NT2/D1 (cell line): ENCODE results near the gene SSTR4.

ENCODE experiments used
- DNase-seq: peaks from one replicate; pipeline ENCODE4 v3.0.0-alpha.2; 2011; ENCODE audit warnings: low read depth, low spot score
- H3K27me3 ChIP-seq: 2 replicates; pipeline ENCODE4 v1.6.0; 2011; ENCODE audit warnings: mild to moderate bottlenecking; ENCODE audit not compliant: insufficient read length, insufficient read depth
- H3K36me3 ChIP-seq: 2 replicates; pipeline ENCODE4 v1.6.1; 2011; ENCODE audit warnings: mild to moderate bottlenecking, low read length, mixed read lengths; ENCODE audit not compliant: insufficient read depth, insufficient read length
- H3K4me1 ChIP-seq: 2 replicates; pipeline ENCODE4 v1.5.1; 2011; ENCODE audit not compliant: insufficient read depth, insufficient read length
- H3K4me3 ChIP-seq: 2 replicates; pipeline ENCODE4 v1.5.1; 2011; ENCODE audit warnings: low read depth; ENCODE audit not compliant: insufficient read length
- H3K9ac ChIP-seq: 2 replicates; pipeline ENCODE4 v1.6.0; 2011; ENCODE audit warnings: low read depth; ENCODE audit not compliant: insufficient read length
- H3K9me3 ChIP-seq: 2 replicates; pipeline ENCODE4 v1.5.1; 2011; ENCODE audit warnings: mild to moderate bottlenecking, low read length; ENCODE audit not compliant: insufficient read depth
- SUZ12 ChIP-seq: IDR thresholded peaks from 2 replicates; pipeline ENCODE4 v1.6.1; 2011; ENCODE audit not compliant: insufficient read length, insufficient read depth; ENCODE audit errors: extremely low read depth
- YY1 ChIP-seq: IDR thresholded peaks from 2 replicates; pipeline ENCODE4 v1.6.1; 2011; ENCODE audit not compliant: insufficient read length, insufficient read depth
- ZNF274 ChIP-seq: IDR thresholded peaks from 2 replicates; pipeline ENCODE4 v1.6.1; 2011; ENCODE audit warnings: mild to moderate bottlenecking, low read depth, low read length

SSTR4 gene

GRCh38 chr20:23077277-23077676 is 42.2 kb downstream of the SSTR4 start:
- Histone ChIP-seq H3K4me3 (no peak overlapping the region), H3K9ac (no peak overlapping the region), H3K4me1 (no peaks in the 10 kb centered on the region), H3K9me3 (no peaks in the 10 kb centered on the region), H3K36me3 (no peaks in the 10 kb centered on the region), H3K27me3 (no peaks in the 10 kb centered on the region)
- TF ChIP-seq SUZ12 (no peak), YY1 (no peak), ZNF274 (no peak)
- no peak for DNase-seq

DNA sequence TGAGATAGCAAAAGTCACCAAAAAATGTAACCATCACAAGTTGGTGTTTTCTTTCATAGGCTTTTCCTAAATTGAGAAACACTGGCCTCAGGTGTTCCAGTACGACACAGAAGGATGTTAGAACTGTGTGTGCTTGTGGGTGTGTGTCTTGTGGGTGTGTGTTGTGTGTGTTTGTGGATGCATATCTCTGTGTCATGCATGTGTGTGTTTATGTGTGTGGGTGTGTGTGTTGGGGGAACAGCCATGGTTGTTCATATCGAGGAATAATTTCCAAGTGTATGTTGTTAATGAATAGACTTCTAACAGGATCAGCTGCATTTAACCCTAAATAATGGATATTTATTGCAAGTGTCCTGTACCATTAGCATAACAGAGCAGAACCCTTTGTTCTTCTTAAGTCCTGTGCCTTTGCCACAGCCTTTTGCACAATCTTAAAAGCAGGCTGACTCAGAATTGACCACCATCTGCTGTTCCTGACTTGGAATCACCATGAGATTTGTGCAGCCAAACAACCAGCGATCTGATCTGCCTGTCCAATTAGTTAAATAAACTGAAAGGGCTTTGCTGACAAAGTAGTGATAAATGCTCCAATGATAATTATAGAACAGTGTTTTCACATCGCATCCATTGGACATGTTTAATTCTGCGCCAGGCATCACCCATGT is 43.4 kb downstream of the SSTR4 start:
- DNase-seq, result no peak
- Histone ChIP-seq H3K4me3 (no peak overlapping the region), H3K36me3 (no peaks in the 10 kb centered on the region), H3K4me1 (no peaks in the 10 kb centered on the region), H3K9me3 (no peaks in the 10 kb centered on the region), H3K27me3 (no peaks in the 10 kb centered on the region), H3K9ac (no peak overlapping the region)
- TF ChIP-seq YY1, result no peak
- no peak for TF ChIP-seq ZNF274
- TF ChIP-seq SUZ12, result no peak

DNA sequence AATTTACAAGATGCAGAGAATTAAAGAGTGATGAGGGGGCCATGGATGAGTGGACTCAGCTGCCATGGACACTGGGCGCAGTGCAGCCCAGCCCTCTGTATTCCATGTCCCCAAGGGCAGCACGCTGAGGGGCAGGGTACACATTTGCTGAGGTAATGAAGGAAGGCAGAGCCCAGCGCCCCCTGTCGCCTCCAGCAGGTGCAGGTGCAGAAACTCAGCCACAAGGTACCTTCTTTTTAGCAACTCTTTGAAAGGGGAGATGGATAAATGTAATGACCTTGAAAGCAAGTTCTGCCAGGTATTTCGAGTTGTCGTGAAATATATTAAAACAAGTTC is 43.9 kb downstream of the SSTR4 start:
- H3K9ac ChIP-seq, result no peak overlapping the region
- no peak for DNase-seq
- no peaks in the 10 kb centered on the region for H3K27me3 ChIP-seq
- TF ChIP-seq YY1 (no peak), ZNF274 (no peak), SUZ12 (no peak)
- H3K4me3 ChIP-seq, result no peak overlapping the region
- H3K36me3 ChIP-seq, result no peaks in the 10 kb centered on the region
- no peaks in the 10 kb centered on the region for H3K4me1 ChIP-seq
- no peaks in the 10 kb centered on the region for H3K9me3 ChIP-seq

DNA sequence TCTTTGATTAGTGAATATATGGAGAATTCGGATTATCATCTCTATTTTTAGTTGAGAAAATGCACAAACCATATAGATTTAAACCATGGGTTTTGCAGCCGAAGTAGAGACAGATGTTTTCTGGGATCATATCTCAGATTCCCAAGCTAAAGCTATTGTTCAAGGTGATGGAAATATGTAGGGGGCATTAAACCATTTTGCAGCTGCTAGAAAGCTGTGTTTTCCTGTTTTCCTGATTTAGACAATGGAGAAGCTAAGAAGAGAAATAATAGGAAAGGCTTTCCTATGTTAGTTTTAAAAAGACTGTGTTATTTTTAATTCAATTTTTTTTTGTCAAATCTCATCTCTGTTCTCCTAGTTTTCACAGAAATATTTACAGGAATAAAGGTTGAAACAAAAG is 44.8 kb downstream of the SSTR4 start:
- TF ChIP-seq ZNF274, result no peak
- no peak for TF ChIP-seq YY1
- Histone ChIP-seq H3K36me3 (no peaks in the 10 kb centered on the region), H3K4me1 (no peaks in the 10 kb centered on the region), H3K9ac (no peak overlapping the region), H3K27me3 (no peaks in the 10 kb centered on the region), H3K4me3 (no peak overlapping the region), H3K9me3 (no peaks in the 10 kb centered on the region)
- no peak for DNase-seq

DNA sequence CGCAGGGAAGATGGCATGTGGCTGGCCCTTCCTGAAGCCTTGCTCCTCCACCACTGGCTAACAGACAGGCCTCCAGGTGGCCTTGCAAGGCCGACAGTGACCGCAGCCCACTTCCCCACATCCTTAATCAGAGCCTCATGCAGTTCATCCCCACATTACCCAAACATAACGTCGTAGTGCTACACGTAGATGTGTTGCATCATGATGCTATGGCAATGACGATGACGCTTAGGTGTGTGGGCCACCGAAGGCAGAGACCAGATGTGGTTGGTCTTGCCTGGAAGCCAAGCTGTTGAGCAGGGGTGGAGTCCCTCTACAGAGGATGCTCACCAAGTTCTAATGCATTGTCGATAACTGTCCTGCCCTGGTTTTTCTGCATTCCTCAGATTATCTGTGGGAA is 45.4 kb downstream of the SSTR4 start:
- TF ChIP-seq SUZ12 (no peak), YY1 (no peak), ZNF274 (no peak)

DNA sequence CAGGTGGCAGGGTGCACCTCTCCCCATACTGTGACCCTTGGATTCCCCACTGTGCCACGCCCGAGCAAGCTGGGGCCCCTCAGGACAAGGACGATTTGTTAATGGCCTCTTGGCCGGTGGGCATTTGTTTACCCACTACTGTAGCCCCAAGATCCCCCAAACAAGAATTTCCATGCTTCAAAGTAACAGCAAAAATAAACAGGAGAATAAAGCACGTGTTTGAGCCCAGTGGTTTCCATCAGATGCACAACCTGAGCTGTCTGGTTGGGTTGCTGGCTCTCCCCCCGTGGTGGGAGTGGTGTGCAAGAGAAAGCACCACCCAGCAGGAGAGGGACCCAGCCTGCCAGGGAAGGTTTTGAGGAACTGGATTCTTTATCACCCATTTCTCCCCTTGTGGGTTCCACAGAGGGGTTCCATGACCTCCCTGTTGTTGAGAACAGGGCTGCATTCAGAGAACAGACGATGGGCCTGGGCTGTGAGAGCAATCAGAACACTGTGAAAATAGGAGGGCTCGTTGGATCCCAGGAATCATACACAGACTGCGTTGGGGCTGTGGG is 46.2 kb downstream of the SSTR4 start:
- DNase-seq, result no peak
- no peak overlapping the region for H3K4me3 ChIP-seq
- H3K9ac ChIP-seq, result no peak overlapping the region
- H3K9me3 ChIP-seq, result no peaks in the 10 kb centered on the region
- peaks cover 2% of the 10 kb centered on the region for H3K4me1 ChIP-seq
- no peaks in the 10 kb centered on the region for H3K27me3 ChIP-seq
- H3K36me3 ChIP-seq, result no peaks in the 10 kb centered on the region
- TF ChIP-seq ZNF274 (no peak), YY1 (no peak), SUZ12 (no peak)

More for the DNA sequence above, 45.4 kb downstream of the SSTR4 start:
- H3K27me3 ChIP-seq, result no peaks in the 10 kb centered on the region
- H3K9me3 ChIP-seq, result no peaks in the 10 kb centered on the region
- H3K4me1 ChIP-seq, result no peaks in the 10 kb centered on the region
- no peak overlapping the region for H3K9ac ChIP-seq
- no peak for DNase-seq
- H3K4me3 ChIP-seq, result no peak overlapping the region
- H3K36me3 ChIP-seq, result no peaks in the 10 kb centered on the region

DNA sequence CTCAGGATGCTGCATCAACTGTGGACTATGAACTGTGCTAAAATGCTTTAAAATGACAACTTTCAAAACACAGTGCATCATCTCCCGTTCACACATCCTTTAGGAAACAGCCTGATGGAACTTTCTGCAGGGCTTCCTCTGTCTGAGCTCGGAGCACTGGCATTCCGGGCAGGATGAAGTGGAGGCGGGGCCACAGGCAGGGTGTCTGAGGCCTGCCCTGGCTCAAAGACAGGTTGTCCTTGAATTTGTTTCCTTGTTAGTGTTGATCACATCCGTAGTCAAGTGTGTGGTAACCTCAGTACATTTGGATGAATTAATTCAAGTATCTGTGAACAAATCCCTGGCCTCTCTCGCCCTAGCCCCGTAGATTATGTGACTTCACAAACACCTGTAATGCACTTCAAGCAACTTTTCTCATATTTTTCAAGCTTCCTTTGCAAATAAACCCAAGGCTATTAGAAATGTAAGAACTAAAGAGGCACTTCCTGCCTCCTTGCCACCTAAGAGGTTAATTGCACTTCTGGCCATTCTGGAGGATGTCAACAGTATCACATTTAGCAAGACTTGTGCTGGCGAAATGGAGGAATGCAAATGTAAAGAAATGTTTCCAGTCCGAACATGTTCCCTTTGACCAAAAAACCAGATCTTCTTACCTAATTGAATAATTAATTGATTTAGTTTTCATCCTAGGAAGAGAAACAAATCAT is 47.9 kb downstream of the SSTR4 start:
- no peak overlapping the region for H3K9ac ChIP-seq
- H3K4me1 ChIP-seq, result peaks cover 2% of the 10 kb centered on the region
- no peaks in the 10 kb centered on the region for H3K27me3 ChIP-seq
- TF ChIP-seq SUZ12, result no peak
- no peak for TF ChIP-seq ZNF274
- TF ChIP-seq YY1, result no peak
- H3K9me3 ChIP-seq, result no peaks in the 10 kb centered on the region
- no peaks in the 10 kb centered on the region for H3K36me3 ChIP-seq
- DNase-seq, result no peak
- H3K4me3 ChIP-seq, result no peak overlapping the region
